DMS53 (cell line): ENCODE data around the gene MSRB2.
A peak's percentile ranks its signal among the peaks of the same experiment; 100 is the strongest.

ENCODE experiments used
- DNase-seq: peaks from one replicate; lab custom pipeline; 2025; lab: John Stamatoyannopoulos, UW

The MSRB2 gene

DNA sequence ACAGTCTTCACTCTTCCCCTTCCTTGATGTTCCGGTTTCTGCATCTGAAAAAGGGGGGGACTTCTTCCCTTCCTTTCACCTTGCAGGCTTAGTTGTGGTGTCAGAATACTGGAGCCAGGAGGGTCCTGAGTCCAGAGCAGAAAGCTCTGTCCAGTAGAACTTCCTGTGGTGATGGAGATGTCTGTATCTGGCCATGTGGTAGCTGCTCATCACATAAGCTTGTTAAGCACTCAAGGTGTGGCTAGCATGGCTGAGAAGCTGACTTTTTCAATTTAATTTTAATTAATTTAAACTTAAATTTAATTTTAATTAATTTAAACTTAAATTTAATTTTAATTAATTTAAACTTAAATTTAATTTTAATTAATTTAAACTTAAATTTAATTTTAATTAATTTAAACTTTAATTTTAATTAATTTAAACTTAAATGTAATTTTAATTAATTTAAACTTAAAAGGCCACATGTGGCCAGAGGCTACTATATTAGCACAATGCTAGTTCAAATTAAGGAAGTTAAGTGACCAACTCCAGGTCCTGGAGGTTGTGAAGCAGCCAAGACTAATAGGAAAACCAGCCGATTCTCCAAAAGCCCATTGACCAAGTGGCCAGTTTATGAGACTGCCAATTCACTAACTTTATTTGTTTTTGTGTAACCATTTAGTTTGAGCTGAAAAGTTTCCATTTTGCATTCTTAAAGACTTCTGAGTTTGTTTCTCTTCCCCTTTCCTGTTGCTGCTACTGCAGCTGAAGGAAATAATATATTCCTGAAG is 16.3 kb downstream of the MSRB2 start:
- no peak for DNase-seq

- DNase-seq: no peak
These were observed 19.0 kb downstream of the MSRB2 start for GRCh38 chr10:23114228-23114850.

DNA sequence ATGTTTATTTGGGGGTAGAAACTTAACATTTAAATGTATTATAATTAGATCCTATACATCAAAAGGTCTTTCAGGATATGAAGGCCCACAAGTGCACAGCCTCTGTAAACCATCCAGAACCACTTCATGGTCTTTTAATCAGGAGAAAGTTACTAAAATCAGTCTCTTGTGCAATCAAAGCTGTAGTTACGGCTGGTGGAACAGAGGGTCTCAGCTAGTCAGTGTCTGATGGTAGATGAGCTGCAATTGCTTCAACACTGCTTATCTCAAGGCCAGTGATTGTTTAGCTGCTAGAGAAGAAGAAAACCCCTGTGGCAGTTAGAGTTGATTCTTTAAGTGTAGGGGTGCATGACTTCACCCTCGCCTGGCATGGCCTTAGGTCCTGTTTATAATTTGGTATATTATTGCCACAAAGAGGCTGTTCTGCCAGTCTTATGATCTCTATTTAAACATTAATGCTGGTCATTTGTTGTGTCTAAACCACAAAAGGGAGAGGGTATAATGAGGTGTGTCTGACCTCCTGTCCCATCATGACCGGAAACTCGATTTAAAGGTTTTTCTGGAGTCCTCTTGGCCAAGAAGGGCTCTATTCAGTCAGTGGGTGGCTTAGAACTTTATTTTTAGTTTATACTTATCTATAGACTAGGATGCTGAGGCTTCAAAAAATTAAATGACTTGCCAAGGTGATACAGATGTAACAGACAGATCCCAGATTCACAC is 21.3 kb downstream of the MSRB2 start:
- no peak for DNase-seq

GRCh38 chr10:23120001-23120934 is 24.9 kb downstream of the MSRB2 start:
- no peak for DNase-seq

DNA sequence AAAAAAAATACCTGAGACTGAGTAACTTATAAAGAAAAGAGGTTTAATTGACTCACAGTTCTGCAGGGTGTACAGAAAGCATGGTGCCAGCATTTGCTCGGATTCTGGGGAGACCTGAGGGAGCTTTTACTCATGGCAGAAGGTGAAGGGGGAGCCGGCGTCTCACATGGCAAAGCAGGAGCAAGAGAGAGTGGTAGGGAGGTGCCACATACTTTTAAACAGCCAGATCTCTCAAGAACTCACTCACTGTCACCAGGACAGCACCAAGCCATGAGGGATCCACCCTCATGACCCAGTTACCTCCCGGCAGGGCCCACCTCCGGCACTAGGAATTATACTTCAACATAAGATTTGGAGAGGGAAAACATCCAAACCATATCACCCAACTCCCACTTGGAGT is 25.8 kb downstream of the MSRB2 start:
- no peak for DNase-seq

GRCh38 chr10:23136462-23136861 is 41.1 kb downstream of the MSRB2 start:
- no peak for DNase-seq

DNA sequence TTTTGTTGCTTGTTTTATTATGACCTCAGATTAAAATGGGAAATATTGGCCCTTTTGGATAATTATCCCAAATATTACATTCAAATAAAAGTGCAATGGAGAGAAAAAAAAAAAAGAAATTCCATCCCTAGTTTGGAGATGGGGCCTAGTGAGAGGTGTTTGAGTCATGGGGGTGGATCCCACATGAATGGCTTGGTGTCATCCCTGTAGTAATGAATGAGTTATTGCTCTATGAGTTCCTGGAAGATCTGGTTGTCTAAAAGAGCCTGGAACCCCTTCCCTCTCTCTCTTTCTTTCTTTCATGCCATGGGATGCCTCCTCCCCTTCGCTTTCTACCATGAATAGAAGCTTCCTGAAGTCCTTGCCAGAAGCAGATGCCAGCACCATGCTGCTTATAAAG is 44.3 kb downstream of the MSRB2 start:
- no peak for DNase-seq

- no peak for DNase-seq
These were observed 46.6 kb downstream of the MSRB2 start for GRCh38 chr10:23141995-23142394.

DNA sequence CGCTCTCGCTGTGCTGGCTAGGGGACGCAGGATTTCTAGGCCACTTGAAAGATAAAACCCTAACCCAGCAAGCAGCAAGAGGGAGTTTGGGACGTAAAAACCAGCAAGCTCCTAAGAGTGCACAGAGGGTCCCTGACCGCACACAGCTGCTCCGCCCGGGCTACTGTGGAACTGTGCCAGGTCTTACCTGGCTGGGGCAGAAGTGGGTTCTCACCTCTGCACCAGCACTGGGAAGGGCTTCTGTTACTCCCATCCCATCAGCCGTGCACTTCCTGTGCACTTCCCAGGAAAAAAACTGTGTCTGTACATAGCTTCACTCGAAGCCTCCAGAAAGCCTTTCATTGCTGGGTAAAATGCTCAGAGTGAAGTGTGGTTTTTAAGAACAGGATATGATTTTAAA is 50.9 kb downstream of the MSRB2 start:
- no peak for DNase-seq

- no peak for DNase-seq
These were observed 51.7 kb downstream of the MSRB2 start for GRCh38 chr10:23147035-23147434.

GRCh38 chr10:23148214-23148613 is 52.8 kb downstream of the MSRB2 start:
- no peak for DNase-seq

- DNase-seq: no peak
These were observed 54.7 kb downstream of the MSRB2 start for GRCh38 chr10:23150091-23150490.

DNA sequence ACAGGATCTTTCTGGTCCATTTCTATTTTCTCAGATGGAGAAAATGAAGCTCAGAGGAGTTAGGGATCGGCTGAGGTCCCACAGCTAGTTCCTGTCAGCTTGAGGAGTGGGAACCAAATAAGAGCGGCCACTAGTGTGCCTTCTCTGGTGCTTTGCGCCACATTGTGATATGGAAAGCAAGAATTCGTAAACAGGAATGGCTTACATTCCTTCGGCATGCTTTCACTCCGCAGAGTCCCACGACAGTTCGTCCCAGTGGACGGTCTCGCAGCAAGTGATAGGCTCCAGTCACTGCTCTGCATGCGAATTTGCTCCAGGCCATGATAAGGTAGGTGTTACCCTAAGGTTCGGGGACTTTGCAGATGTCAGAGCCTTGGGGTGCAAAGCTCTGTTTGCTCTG is 55.2 kb downstream of the MSRB2 start:
- DNase-seq: no peak

DNA sequence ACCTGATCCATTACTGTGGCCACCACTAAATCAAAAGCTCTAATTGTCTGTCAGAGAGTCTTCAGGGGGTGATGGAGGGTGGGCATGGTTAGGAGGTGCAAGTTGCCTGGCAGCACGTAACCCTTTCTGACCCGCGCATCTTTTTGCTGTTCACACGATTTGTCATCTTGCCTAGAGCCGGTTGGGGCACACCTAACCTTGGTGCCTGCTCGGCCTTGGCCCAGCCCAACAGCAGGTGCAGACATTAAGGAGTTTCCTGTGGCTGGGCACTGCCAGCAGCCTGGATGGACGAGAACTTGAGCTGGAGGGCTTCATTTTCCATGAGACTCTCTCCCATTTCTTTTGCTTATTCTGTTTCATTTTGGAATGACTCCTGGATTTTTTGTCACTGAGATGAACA is 55.7 kb downstream of the MSRB2 start:
- DNase-seq: no peak

- no peak for DNase-seq
These were observed 59.8 kb downstream of the MSRB2 start for GRCh38 chr10:23155169-23155568.

DNA sequence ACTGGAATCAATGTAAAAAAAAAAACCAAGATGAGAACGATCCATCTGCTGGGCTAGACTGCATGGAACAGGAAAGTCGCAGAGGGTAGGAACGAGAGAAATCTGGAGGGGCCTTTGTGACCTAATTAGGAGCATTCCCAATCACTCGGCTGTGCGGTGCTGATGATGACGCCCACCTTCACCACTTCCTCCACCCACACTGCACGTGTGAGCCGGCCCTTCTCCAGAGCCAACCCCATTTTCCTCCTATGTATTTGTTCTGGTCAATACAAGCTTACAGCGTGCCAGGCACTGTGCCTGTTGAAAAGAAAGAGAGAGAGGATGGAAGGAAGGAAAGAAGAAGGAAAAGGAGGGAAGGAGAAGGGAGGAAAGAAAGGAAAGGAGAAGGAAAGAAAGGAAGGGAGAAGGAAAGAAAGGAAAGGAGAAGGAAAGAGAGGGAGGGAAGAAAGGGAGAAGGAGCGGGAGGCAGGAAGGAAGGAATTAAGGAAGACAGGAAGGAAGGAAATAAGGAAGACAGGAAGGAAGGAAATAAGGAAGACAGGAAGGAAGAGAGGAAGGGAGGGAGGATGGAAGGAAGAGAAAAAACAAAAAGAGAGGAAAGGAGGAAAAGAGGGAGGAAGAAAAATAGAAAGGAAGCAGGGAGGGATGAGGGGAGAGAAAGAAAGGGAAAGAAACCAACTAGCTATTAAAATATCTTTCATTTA is 61.2 kb downstream of the MSRB2 start:
- DNase-seq: no peak

- DNase-seq: peak; percentile 53
These were observed 61.9 kb downstream of the MSRB2 start for GRCh38 chr10:23157239-23157681.

- DNase-seq: peak; percentile 91
These were observed 62.5 kb downstream of the MSRB2 start for GRCh38 chr10:23157691-23158369.

DNA sequence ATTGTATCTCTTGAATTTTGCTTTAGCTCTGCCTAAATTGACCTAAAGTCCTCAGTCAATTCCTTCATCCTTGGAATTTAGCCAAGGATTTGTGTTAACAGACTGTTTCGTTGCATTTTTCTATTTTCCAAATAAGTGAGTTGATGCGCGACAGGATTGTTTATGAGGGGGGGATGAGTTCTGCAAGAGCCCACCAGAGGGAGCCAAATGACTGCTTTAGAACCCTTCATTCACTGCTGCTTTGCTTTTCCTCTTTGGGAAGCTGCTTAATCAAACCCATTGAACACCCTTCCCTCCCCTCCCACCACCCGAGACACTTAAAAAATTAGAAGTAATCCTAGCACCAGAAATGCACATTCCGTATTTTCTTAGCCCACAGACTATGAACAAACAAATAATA is 63.0 kb downstream of the MSRB2 start:
- peak; percentile 91 for DNase-seq

- DNase-seq: no peak
These were observed 76.0 kb downstream of the MSRB2 start for GRCh38 chr10:23171232-23171876.
